AG04449 (cell line): ENCODE measurements around the gene KRTAP3-3.

Source experiments
- CTCF ChIA-PET: fragments of 350-600 bp; formaldehyde crosslinking; extraction: SDS; loops from one replicate; lab custom pipeline; 2021; ENCODE audit warnings: antibody characterized with exemption; lab: Yijun Ruan, JAX
- POLR2A ChIA-PET: fragments of 400-600, 350-600 bp; formaldehyde crosslinking; extraction: SDS; loops from one replicate; lab custom pipeline; 2020; ENCODE audit warnings: antibody characterized with exemption, inconsistent platforms; lab: Yijun Ruan, JAX
- DNase-seq: peaks from one replicate; pipeline ENCODE4 v3.0.0-alpha.2; 2010; ENCODE audit warnings: low read depth, low spot score
- H3K4me3 ChIP-seq: 2 replicates; pipeline ENCODE4 v1.5.1; 2011; ENCODE audit warnings: low read depth, mild to moderate bottlenecking, control low read depth, low read length
- TF ChIP-seq, protein P1 (sequence below): IDR thresholded peaks from one replicate; pipeline ENCODE4 v1.5.1; 2011; ENCODE audit warnings: mild to moderate bottlenecking, moderate library complexity, low read length, control low read depth, inconsistent platforms; ENCODE audit not compliant: insufficient read depth; ENCODE audit errors: missing control alignments

KRTAP3-3 gene

GRCh38 chr17:40961591-40961990 lies 32.4 kb downstream of the KRTAP3-3 start:
- DNase-seq: no peak
- ChIA-PET POLR2A (no interaction called here), CTCF (interaction anchor here (0.9 to 1.2 kb wide), 4 partner anchors 9 to 19 kb away, joined by 3 to 5 read pairs (median 3); no protein-coding TSS in a partner anchor)
- no peak overlapping the region for H3K4me3 ChIP-seq
- TF ChIP-seq, protein P1, sequence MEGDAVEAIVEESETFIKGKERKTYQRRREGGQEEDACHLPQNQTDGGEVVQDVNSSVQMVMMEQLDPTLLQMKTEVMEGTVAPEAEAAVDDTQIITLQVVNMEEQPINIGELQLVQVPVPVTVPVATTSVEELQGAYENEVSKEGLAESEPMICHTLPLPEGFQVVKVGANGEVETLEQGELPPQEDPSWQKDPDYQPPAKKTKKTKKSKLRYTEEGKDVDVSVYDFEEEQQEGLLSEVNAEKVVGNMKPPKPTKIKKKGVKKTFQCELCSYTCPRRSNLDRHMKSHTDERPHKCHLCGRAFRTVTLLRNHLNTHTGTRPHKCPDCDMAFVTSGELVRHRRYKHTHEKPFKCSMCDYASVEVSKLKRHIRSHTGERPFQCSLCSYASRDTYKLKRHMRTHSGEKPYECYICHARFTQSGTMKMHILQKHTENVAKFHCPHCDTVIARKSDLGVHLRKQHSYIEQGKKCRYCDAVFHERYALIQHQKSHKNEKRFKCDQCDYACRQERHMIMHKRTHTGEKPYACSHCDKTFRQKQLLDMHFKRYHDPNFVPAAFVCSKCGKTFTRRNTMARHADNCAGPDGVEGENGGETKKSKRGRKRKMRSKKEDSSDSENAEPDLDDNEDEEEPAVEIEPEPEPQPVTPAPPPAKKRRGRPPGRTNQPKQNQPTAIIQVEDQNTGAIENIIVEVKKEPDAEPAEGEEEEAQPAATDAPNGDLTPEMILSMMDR: no peak

- no peak overlapping the region for H3K4me3 ChIP-seq
- DNase-seq: no peak
- TF ChIP-seq, protein P1: no peak
- CTCF ChIA-PET: interaction anchor here (2.0 kb wide), 1 partner anchor 589 kb away, joined by 5 read pairs; no protein-coding TSS in a partner anchor
- POLR2A ChIA-PET: no interaction called here
Measured at GRCh38 chr17:40960144-40960543, 33.8 kb downstream of the KRTAP3-3 start.

GRCh38 chr17:40958086-40958953 lies 35.6 kb downstream of the KRTAP3-3 start:
- TF ChIP-seq, protein P1: no peak
- DNase-seq: no peak
- POLR2A ChIA-PET: interaction anchor here (1.4 to 3.1 kb wide), 3 partner anchors 48 to 102 kb away, joined by 3 to 14 read pairs (median 11); partner anchors contain the start of gene KRTAP2-3
- no peak overlapping the region for H3K4me3 ChIP-seq
- CTCF ChIA-PET: interaction anchor here (0.6 to 2.0 kb wide), 5 partner anchors 69 to 591 kb away, joined by 3 to 5 read pairs (median 3); partner anchors contain the start of gene KRTAP1-5

- ChIA-PET CTCF (interaction anchor here (0.6 to 1.5 kb wide), 7 partner anchors 10 to 592 kb away, joined by 3 to 7 read pairs (median 3); partner anchors contain the start of genes KRT39 and KRTAP1-5), POLR2A (interaction anchor here (0.6 to 3.1 kb wide), 9 partner anchors 43 to 849 kb away, joined by 3 to 14 read pairs (median 3); partner anchors contain the start of genes KRTAP2-3 and KRTAP2-4)
- peak; percentile 100 for DNase-seq
- no peak overlapping the region for H3K4me3 ChIP-seq
- TF ChIP-seq, protein P1: no peak
Measured at GRCh38 chr17:40956401-40957254, 37.3 kb downstream of the KRTAP3-3 start.

GRCh38 chr17:40953881-40954280 lies 40.1 kb downstream of the KRTAP3-3 start:
- peak; percentile 81 for DNase-seq
- TF ChIP-seq, protein P1: no peak
- no peak overlapping the region for H3K4me3 ChIP-seq
- ChIA-PET POLR2A (interaction anchor here (2.3 kb wide), 1 partner anchor 44 kb away, joined by 15 read pairs; no protein-coding TSS in a partner anchor), CTCF (interaction anchor here (0.6 to 2.0 kb wide), 2 partner anchors 79 to 595 kb away, joined by 3 to 6 read pairs; no protein-coding TSS in a partner anchor)
